ENCODE measurements around the gene IFNG-AS1. TPM values are rescaled to one million over a fixed set of nuclear protein-coding genes. Genes with fewer than 3 reads are reported as not detected.

Gene IFNG-AS1
- total RNA-seq, 4 donors from 2014 or later = not detected

DNA sequence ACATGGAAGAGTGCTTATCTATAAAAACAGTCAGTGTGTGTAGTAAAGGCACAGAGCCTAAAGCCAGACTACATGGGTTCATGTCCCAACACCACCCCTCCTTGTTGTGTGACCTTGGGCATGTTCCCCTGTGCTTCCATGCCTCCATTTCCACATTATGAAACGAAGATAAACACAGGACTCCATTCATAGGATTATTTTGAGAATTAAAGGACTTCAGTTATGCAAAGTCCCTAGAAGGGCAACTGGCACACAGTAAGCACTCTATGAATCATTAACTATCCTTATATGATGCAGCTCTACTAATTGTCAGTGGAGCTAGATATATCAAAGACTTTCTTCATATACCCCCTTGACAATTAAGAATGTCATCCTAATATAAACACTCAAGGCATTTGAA, 17.8 kb downstream of the IFNG-AS1 start:
- Histone ChIP-seq H3K9me3 (no peaks in the 10 kb centered on the region), H3K4me1 (no peaks in the 10 kb centered on the region), H3K36me3 (no peaks in the 10 kb centered on the region), H3K4me3 (no peak overlapping the region), H3K27ac (replicated peaks in 1 of 4) (no peak overlapping the region), H3K27me3 (no peaks in the 10 kb centered on the region)
- no peak for DNase-seq (ENCODE audit: extremely low spot score)
- intact Hi-C loops (cut with DNase I) = no loop called here
- 73% methylated on average over 1 of the region's 1 CpG for WGBS
- TF ChIP-seq, protein P1, sequence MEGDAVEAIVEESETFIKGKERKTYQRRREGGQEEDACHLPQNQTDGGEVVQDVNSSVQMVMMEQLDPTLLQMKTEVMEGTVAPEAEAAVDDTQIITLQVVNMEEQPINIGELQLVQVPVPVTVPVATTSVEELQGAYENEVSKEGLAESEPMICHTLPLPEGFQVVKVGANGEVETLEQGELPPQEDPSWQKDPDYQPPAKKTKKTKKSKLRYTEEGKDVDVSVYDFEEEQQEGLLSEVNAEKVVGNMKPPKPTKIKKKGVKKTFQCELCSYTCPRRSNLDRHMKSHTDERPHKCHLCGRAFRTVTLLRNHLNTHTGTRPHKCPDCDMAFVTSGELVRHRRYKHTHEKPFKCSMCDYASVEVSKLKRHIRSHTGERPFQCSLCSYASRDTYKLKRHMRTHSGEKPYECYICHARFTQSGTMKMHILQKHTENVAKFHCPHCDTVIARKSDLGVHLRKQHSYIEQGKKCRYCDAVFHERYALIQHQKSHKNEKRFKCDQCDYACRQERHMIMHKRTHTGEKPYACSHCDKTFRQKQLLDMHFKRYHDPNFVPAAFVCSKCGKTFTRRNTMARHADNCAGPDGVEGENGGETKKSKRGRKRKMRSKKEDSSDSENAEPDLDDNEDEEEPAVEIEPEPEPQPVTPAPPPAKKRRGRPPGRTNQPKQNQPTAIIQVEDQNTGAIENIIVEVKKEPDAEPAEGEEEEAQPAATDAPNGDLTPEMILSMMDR (IDR thresholded peaks at IDR 0.05) = no peak
- TF ChIP-seq EP300 (IDR thresholded peaks at IDR 0.05) (no peak), POLR2AphosphoS5 (IDR thresholded peaks at IDR 0.05) (no peak), POLR2A (IDR thresholded peaks at IDR 0.05; ENCODE audit: low read depth) (no peak)

DNA sequence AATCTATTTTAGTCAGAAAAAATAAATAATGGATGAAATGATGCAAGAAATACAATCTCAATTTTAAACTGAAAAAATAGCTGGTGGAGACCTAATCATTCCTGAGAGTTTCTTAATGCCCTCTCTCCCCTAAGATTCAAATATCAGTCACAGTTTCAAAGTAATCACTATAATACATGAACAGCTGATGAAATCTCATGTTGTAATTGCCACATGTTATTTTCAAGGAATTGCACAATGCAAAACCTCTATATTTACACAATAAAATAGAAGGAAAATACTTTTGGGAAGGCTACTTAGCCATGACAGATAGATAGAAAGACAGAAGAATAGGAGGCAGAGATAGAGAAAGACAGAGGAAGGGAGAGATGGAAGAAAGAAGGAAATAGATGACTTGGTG, 18.2 kb downstream of the IFNG-AS1 start:
- Histone ChIP-seq H3K4me3 (no peak overlapping the region), H3K4me1 (no peaks in the 10 kb centered on the region), H3K27ac (replicated peaks in 1 of 4) (no peak overlapping the region), H3K36me3 (no peaks in the 10 kb centered on the region), H3K9me3 (no peaks in the 10 kb centered on the region), H3K27me3 (no peaks in the 10 kb centered on the region)
- TF ChIP-seq POLR2A (IDR thresholded peaks at IDR 0.05; ENCODE audit: low read depth) = no peak
- TF ChIP-seq, protein P1 (IDR thresholded peaks at IDR 0.05) = no peak
- no peak for TF ChIP-seq POLR2AphosphoS5 (IDR thresholded peaks at IDR 0.05)
- TF ChIP-seq EP300 (IDR thresholded peaks at IDR 0.05) = no peak
- intact Hi-C loops (cut with DNase I) = no loop called here
- DNase-seq (ENCODE audit: extremely low spot score) = no peak

DNA sequence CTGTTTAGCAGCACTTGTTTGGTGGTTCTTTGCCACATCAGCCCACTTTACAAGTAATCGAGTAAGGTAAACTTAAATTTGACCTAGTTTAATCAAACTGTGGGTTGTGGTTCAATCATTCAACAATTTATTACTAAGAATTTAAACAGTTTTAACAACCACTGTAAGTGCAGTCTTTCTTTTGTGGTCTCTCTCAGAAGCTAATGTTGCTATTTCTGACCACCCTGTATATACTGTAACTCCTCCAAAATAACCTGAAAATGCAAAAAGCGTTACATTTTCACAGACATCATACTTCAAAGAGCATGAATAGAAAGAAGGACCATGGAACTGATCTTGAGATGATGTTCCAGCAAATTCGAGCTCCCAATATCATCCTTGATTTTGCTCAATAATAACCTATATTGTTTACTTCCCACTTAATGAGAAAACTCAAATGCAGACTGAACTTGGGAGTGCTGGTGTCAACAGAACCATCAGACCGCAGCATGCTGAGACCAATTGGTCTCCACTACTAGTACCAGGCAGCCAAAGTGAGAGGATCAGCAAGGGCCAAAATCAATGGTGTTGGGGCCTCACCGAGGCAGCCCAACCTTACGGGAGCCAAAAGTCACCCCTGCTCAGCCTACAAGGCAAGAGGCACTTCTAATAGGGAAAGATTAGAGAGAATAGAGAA, 22.1 kb downstream of the IFNG-AS1 start:
- TF ChIP-seq, protein P1 (IDR thresholded peaks at IDR 0.05) = no peak
- TF ChIP-seq POLR2A (IDR thresholded peaks at IDR 0.05; ENCODE audit: low read depth) (no peak), EP300 (IDR thresholded peaks at IDR 0.05) (no peak), POLR2AphosphoS5 (IDR thresholded peaks at IDR 0.05) (no peak)

DNA sequence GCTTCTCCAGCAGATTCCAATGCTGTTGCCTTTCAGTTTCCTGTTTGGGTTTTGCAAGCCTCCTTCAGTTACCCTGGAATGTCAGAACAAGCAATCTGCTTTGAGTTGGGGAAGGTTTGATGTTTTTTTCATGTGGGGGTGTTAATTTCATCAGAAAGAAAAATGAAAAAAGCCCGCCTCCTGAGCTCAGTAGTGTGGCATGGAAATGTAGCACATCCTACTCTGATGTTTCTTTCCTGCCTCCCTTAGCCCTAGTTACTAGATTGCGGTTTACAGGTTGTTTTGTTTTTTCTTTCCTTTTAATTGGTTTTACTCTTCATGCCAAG, 22.6 kb downstream of the IFNG-AS1 start:
- intact Hi-C loops (cut with DNase I) = no loop called here
- H3K4me3 ChIP-seq = no peak overlapping the region
- H3K27me3 ChIP-seq = no peaks in the 10 kb centered on the region
- 93% methylated on average over 2 of the region's 2 CpGs for WGBS
- no peaks in the 10 kb centered on the region for H3K9me3 ChIP-seq
- no peaks in the 10 kb centered on the region for H3K36me3 ChIP-seq
- H3K27ac ChIP-seq (replicated peaks in 1 of 4) = no peak overlapping the region
- TF ChIP-seq POLR2A (IDR thresholded peaks at IDR 0.05; ENCODE audit: low read depth) (no peak), EP300 (IDR thresholded peaks at IDR 0.05) (no peak), POLR2AphosphoS5 (IDR thresholded peaks at IDR 0.05) (no peak)
- TF ChIP-seq, protein P1 (IDR thresholded peaks at IDR 0.05) = no peak
- no peaks in the 10 kb centered on the region for H3K4me1 ChIP-seq
- no peak for DNase-seq (ENCODE audit: extremely low spot score)

More for the DNA sequence above, 22.1 kb downstream of the IFNG-AS1 start:
- no peak for DNase-seq (ENCODE audit: extremely low spot score)
- Histone ChIP-seq H3K4me1 (no peaks in the 10 kb centered on the region), H3K9me3 (no peaks in the 10 kb centered on the region), H3K4me3 (no peak overlapping the region), H3K27ac (replicated peaks in 1 of 4) (no peak overlapping the region), H3K36me3 (no peaks in the 10 kb centered on the region), H3K27me3 (no peaks in the 10 kb centered on the region)
- WGBS = 84% methylated on average over 6 of the region's 6 CpGs
- intact Hi-C loops (cut with DNase I) = no loop called here

DNA sequence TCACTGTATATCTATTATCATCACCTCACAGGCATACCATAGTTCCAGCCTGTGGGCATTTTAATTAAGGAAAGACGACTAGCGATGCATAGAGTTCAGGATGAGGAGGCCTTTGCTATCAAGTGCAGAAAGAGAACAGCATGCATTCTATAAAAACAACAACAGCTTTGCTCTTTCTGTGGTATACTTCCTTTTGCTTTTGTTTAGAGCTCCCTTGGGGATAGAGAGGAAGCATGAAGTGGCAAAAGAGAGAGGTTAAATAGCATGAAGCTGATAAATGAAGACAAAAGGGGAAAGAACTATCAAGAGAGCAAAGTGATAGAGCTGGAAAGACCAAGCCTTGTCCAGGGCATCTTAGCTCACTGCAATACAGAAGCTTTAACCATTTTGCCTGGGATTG, 23.5 kb downstream of the IFNG-AS1 start:
- no peak for DNase-seq (ENCODE audit: extremely low spot score)
- WGBS = 84% methylated on average over 2 of the region's 2 CpGs
- TF ChIP-seq EP300 (IDR thresholded peaks at IDR 0.05) (no peak), POLR2A (IDR thresholded peaks at IDR 0.05; ENCODE audit: low read depth) (no peak), POLR2AphosphoS5 (IDR thresholded peaks at IDR 0.05) (no peak)
- TF ChIP-seq, protein P1 (IDR thresholded peaks at IDR 0.05) = no peak
- Histone ChIP-seq H3K27ac (replicated peaks in 1 of 4) (no peak overlapping the region), H3K36me3 (no peaks in the 10 kb centered on the region), H3K4me1 (no peaks in the 10 kb centered on the region), H3K4me3 (no peak overlapping the region), H3K27me3 (no peaks in the 10 kb centered on the region), H3K9me3 (no peaks in the 10 kb centered on the region)
- intact Hi-C loops (cut with DNase I) = no loop called here

Data from esophagus muscularis mucosa (tissue), 4 donors.